G401 (cell line): ENCODE results near the gene PDZD4. TPM values are rescaled to one million over a fixed set of nuclear protein-coding genes. Genes with fewer than 3 reads are reported as not detected.

Source experiments
- DNase-seq: peaks from one replicate; pipeline ENCODE4 v3.0.0-alpha.2; 2015; ENCODE audit warnings: low spot score
- in situ Hi-C: cut with HindIII; loops from 2 replicates; pipeline ENCODE4 v1.10.0; 2016; ENCODE audit warnings: low sequenced_read_pairs, mixed read lengths
- total RNA-seq: library from RNA; depleted of rRNA; stranded (reverse); fragments of >200 nt; shearing (Covaris generic); gene quantifications from 2 replicates; pipeline ENCODE4 v1.2.3, GENCODE V29; 2014

Gene PDZD4
- total RNA-seq, 1 experiment from 2014 or later, result 15.6 TPM

GRCh38 chrX:153776611-153777045, 53.7 kb downstream of the PDZD4 start:
- DNase-seq, result no peak
- in situ Hi-C loops, result no loop called here

DNA sequence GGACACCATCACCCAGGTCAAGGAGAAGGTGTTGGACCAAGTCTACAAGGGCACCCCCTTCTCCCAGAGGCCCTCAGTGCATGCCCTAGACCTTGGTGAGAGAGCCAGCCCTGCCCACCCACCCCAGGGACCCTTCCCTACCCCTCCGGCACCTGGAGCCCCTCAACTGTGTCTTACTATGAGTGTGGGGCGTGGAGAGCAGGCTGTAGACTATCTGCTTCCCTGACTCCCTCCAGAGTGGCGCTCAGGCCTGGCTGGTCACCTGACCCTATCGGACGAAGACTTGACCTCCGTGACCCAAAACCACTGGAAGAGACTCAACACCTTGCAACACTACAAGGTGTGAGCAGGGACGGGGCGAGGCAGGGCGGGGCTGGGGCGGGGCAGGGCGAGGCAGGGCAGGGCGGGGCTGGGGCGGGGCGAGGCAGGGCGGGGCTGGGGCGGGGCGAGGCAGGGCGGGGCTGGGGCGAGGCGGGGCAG, 54.2 kb downstream of the PDZD4 start:
- no peak for DNase-seq
- in situ Hi-C loops, result no loop called here

GRCh38 chrX:153775293-153776119, 54.8 kb downstream of the PDZD4 start:
- DNase-seq, result no peak
- in situ Hi-C loops, result no loop called here

- in situ Hi-C loops, result no loop called here
- no peak for DNase-seq
Measured at GRCh38 chrX:153774576-153775292, 55.6 kb downstream of the PDZD4 start.

DNA sequence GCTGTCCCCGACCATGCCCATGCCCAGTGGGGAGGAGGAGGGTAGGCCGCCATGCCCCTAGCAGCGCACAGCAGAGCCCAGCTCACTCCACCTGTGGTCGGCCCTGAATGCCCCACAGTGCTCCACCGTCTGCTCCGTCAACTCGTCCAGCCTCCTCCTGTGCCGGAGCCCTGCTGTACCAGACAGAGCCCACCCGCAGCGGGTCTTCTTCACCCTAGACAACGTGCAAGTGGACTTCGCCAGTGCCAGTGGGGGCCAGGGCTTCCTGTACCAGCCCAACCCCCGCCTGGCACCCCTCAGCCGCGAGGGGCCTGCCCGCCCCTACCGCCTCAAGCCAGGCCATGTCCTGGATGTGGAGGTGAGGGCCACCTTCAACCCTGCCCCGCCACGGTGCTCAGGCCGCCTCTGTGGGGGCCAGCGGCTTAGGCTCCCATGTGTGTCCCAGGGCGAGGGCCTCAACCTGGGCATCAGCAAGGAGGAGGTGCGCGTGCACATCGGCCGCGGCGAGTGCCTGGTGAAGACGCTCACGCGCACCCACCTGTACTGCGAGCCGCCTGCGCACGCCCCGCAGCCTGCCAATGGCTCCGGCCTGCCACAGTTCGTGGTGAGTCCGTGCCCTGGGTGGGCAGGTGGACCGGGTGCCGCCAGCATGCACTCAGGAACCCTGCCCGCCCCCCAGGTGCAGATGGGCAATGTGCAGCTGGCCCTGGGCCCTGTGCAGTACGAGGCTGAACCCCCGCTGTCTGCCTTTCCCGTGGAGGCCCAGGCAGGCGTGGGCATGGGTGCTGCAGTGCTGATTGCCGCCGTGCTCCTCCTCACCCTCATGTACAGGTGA, 56.4 kb downstream of the PDZD4 start:
- DNase-seq, result no peak
- in situ Hi-C loops, result no loop called here

DNA sequence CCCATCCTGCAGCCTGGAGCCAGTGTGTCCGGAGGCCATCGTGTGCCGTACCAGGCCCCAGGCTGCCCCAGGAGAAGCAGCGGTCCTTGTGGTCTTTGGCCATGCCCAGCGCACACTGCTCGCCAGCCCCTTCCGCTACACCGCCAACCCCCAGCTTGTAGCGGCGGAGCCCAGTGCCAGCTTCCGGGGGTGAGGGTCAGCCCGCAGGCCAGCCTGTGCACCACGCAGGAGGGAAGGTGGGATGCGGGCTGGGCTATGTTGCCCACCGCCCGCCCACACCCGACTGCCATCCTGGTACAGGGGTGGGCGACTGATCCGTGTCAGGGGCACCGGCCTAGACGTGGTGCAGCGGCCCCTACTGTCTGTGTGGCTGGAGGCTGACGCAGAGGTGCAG, 57.1 kb downstream of the PDZD4 start:
- in situ Hi-C loops, result no loop called here
- DNase-seq, result no peak

DNA sequence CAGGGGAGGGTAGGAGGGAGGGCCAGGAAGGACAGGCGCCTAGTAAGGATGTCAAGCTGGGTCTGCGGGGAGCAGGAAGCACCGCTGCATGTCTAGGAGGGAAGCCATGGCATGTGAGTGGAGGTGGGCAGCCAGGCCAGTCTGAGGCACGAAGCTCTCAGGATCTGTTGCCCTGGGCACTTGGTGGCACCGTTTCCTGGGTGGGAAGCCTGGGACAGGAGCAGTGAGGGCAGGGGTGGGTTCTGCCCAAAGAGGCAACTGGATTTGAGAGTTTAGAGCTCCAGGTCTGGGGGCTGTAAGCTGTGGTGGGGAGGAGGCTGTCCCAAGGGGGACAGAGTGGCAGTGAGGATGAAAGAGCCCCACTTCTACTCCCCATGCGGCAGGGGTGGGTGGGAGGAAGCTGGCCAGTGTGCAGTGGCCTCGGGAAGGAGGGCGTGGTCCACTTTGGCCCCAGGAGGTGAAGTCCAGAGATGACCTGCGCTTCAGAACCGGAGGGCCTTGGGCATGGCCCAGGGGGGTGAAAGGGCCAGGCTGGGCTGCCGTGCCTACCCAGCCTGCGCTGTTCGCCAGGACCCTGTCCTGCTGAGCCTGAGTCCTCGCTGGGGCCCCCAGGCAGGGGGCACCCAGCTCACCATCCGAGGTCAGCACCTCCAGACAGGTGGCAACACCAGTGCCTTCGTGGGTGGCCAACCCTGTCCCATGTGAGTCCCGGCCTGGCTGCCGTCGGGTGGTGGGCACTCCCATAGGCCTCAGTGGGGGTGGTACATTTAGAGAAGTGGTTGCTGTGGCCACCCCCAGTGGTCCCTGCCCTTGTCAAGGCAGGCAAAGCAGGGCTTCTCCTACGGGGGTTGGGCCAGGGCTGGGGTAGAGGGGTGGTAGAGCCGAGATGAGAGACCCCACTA, 57.8 kb downstream of the PDZD4 start:
- in situ Hi-C loops, result no loop called here

DNA sequence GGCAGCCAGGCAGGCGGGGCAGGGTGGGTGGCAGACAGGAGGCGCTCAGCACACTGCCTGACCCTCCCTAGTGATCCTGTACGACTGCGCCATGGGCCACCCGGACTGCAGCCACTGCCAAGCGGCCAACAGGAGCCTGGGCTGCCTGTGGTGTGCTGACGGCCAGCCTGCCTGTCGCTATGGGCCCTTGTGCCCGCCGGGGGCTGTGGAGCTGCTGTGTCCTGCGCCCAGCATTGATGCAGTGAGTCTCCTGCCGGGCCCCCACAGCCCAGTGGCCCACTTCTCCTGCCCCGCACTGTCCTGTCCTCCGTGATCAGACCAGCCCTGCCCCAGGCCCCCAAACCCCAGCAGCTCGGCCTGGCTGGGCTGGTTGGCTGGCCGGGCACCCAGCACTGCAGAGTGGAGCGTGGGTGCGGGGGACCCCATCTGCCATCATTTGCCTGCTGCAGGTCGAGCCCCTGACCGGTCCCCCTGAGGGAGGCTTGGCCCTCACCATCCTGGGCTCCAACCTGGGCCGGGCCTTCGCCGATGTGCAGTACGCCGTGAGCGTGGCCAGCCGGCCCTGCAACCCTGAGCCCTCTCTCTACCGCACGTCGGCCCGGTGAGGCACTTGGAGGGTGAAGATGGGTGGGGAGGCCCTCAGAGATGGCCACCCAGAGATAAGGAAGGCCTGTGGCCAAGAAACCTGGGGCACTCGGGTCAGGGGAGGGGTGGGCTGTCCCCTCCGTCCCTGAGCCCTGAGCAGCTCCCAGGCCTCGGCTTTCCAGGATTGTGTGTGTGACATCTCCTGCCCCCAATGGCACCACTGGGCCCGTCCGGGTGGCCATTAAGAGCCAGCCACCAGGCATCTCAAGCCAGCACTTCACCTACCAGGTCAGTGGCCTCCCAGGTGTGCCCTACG, 58.7 kb downstream of the PDZD4 start:
- in situ Hi-C loops, result no loop called here
- DNase-seq, result no peak

More for the DNA sequence above, 57.8 kb downstream of the PDZD4 start:
- DNase-seq, result no peak

GRCh38 chrX:153770601-153771414, 59.5 kb downstream of the PDZD4 start:
- no peak for DNase-seq
- in situ Hi-C loops, result no loop called here

DNA sequence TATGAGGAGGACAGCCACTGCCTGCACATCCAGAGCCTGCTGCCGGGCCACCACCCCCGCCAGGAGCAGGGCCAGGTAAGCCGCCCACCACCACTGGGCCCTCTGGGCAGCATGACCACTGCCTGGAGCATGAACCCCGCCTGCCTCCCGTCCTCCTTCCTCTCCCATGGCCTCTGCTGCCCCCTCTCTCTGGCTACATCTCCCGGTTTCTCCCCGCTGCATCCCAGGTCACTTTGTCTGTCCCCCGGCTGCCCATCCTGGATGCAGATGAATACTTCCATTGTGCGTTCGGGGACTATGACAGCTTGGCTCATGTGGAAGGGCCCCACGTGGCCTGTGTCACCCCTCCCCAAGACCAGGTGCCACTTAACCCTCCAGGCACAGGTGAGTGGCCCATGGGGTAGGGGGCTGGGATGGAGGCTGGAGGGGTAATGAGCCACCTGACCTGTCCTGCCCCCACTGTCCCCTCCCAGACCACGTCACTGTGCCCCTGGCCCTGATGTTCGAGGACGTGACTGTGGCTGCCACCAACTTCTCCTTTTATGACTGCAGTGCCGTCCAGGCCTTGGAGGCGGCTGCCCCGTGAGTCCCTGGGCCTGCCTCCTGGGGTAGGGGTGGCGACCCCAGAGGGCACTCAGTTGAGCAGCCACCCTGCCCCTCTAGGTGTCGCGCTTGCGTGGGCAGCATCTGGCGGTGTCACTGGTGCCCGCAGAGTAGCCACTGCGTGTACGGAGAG, 60.3 kb downstream of the PDZD4 start:
- in situ Hi-C loops, result no loop called here
- DNase-seq, result no peak

DNA sequence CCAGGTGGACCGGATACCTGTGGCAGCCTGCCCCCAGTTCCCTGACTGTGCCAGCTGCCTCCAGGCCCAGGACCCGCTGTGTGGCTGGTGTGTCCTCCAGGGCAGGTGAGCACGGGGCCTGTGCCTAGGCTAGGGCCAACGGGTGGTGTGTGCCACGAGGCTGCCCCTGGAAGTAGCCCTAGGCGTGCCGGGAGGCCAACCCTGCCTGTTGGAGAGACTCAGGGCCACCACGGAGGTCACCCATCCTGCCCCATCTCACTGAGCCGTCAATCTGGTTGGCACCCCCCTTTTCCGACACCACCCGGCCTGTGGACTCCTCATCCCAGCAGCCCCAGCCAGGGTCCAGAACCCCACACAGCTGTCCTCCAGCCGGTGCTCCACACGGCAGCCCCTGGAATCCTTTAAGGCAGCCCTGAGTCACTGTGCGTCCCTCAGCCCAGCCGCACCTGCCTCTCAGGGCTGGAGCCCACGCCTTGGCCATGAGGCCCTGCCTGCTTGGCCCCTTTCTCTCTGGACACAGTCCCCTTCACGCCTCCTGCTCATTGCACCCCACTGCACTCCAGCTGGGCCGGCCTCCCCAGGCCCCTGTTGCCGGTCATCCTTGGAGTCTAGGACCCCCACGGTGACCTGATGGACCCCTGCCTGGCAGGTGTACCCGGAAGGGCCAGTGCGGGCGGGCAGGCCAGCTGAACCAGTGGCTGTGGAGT, 61.0 kb downstream of the PDZD4 start:
- DNase-seq, result no peak
- in situ Hi-C loops, result no loop called here

- no peak for DNase-seq
- in situ Hi-C loops, result no loop called here
Measured at GRCh38 chrX:153768311-153769157, 61.8 kb downstream of the PDZD4 start.

GRCh38 chrX:153767674-153768055, 62.7 kb downstream of the PDZD4 start:
- no peak for DNase-seq
- in situ Hi-C loops, result no loop called here

GRCh38 chrX:153766871-153767673, 63.3 kb downstream of the PDZD4 start:
- DNase-seq, result peak; percentile 33
- in situ Hi-C loops, result no loop called here
